WTC11 (cell line): ENCODE data around the gene ASS1. TPM values are rescaled to one million over a fixed set of nuclear protein-coding genes. Genes with fewer than 3 reads are reported as not detected.

Experiments used
- ATAC-seq: fragments of 200-7000 bp; cut with Tn5 transposase; 2 replicates; pipeline ENCODE4 v1.10.0; 2021; ENCODE audit warnings: mild to moderate bottlenecking, moderate library complexity
- CTCF ChIA-PET: fragments of 300-600 bp; sonication (Branson Sonifier 250); formaldehyde crosslinking; loops from one replicate; lab custom pipeline; 2021; ENCODE audit warnings: antibody characterized with exemption; lab: Charles Lee
- POLR2A ChIA-PET: fragments of 350-600 bp; sonication (Branson Sonifier 250); formaldehyde crosslinking; loops from one replicate; lab custom pipeline; 2021; ENCODE audit warnings: antibody characterized with exemption; lab: Charles Lee
- DNase-seq: peaks from one replicate; pipeline ENCODE4 v3.0.0; 2021; ENCODE audit warnings: low spot score
- H3K27ac Mint-ChIP-seq: 2 replicates; pipeline ENCODE4 v1.8.0; 2021; ENCODE audit warnings: mixed read lengths
- H3K27me3 Mint-ChIP-seq: 2 replicates; pipeline ENCODE4 v1.8.0; 2021; ENCODE audit warnings: low read depth, mild to moderate bottlenecking, moderate library complexity, mixed read lengths
- H3K36me3 Mint-ChIP-seq: 2 replicates; pipeline ENCODE4 v1.8.0; 2021; ENCODE audit warnings: mixed read lengths
- H3K4me1 Mint-ChIP-seq: 2 replicates; pipeline ENCODE4 v1.8.0; 2022; ENCODE audit warnings: mixed read lengths
- H3K4me3 Mint-ChIP-seq: 2 replicates; pipeline ENCODE4 v1.8.0; 2021; ENCODE audit warnings: mild to moderate bottlenecking, moderate library complexity, mixed read lengths
- H3K9me3 Mint-ChIP-seq: 2 replicates; pipeline ENCODE4 v1.8.0; 2021; ENCODE audit warnings: mixed read lengths
- JUN ChIP-seq: sonication (generic); formaldehyde crosslinking; IDR thresholded peaks from 2 replicates; pipeline ENCODE4 v1.8.0; 2023; ENCODE audit warnings: mild to moderate bottlenecking, missing genetic modification reagents
- MXD4 ChIP-seq: fragments of 250-450 bp; sonication (Bioruptor Pico); IDR thresholded peaks from 2 replicates; pipeline ENCODE4 v1.8.0; 2021; ENCODE audit warnings: mild to moderate bottlenecking, moderate library complexity, borderline replicate concordance
- NFYB ChIP-seq: sonication (generic); formaldehyde crosslinking; conservative IDR thresholded peaks from 2 replicates; pipeline ENCODE4 v1.8.0; 2022; ENCODE audit warnings: low read depth, missing genetic modification reagents
- NR1H2 ChIP-seq: sonication (generic); formaldehyde crosslinking; IDR thresholded peaks from 2 replicates; pipeline ENCODE4 v1.9.0; 2021; ENCODE audit warnings: mild to moderate bottlenecking, moderate library complexity, missing genetic modification reagents
- OVOL2 ChIP-seq: fragments of 250-450 bp; sonication (Bioruptor Pico); IDR thresholded peaks from 2 replicates; pipeline ENCODE4 v1.9.0; 2021; ENCODE audit warnings: mild to moderate bottlenecking, borderline replicate concordance
- PRRX2 ChIP-seq: fragments of 250-450 bp; sonication (Bioruptor Pico); IDR thresholded peaks from 2 replicates; pipeline ENCODE4 v1.8.0; 2021; ENCODE audit warnings: mild to moderate bottlenecking
- RORB ChIP-seq: fragments of 250-450 bp; sonication (Bioruptor Pico); IDR thresholded peaks from 2 replicates; pipeline ENCODE4 v1.9.0; 2021; ENCODE audit warnings: mild to moderate bottlenecking
- SMAD4 ChIP-seq: sonication (generic); formaldehyde crosslinking; IDR thresholded peaks from 2 replicates; pipeline ENCODE4 v1.8.0; 2022; ENCODE audit warnings: mild to moderate bottlenecking, missing genetic modification reagents
- SP1 ChIP-seq: sonication (generic); formaldehyde crosslinking; conservative IDR thresholded peaks from 2 replicates; pipeline ENCODE4 v1.8.1; 2022; ENCODE audit warnings: missing genetic modification reagents
- TCF7 ChIP-seq: sonication (generic); formaldehyde crosslinking; IDR thresholded peaks from 2 replicates; pipeline ENCODE4 v1.8.0; 2022; ENCODE audit warnings: mild to moderate bottlenecking, low read depth, missing genetic modification reagents, moderate library complexity
- TP53 ChIP-seq: sonication (generic); formaldehyde crosslinking; IDR thresholded peaks from 2 replicates; pipeline ENCODE4 v1.8.1; 2023; ENCODE audit warnings: mild to moderate bottlenecking, missing genetic modification reagents
- ZMAT4 ChIP-seq: fragments of 250-450 bp; sonication (Bioruptor Pico); IDR thresholded peaks from 2 replicates; pipeline ENCODE4 v1.9.0; 2021; ENCODE audit warnings: mild to moderate bottlenecking
- ZNF121 ChIP-seq: sonication (generic); formaldehyde crosslinking; IDR thresholded peaks from 2 replicates; pipeline ENCODE4 v1.8.0; 2023; ENCODE audit warnings: missing genetic modification reagents
- ZNF232 ChIP-seq: sonication (generic); formaldehyde crosslinking; IDR thresholded peaks from 2 replicates; pipeline ENCODE4 v1.8.0; 2022; ENCODE audit warnings: mild to moderate bottlenecking, missing genetic modification reagents
- ZNF423 ChIP-seq: fragments of 250-450 bp; sonication (Bioruptor Pico); IDR thresholded peaks from 2 replicates; pipeline ENCODE4 v2.1.2; 2022; ENCODE audit warnings: mild to moderate bottlenecking, moderate library complexity
- ZNF512 ChIP-seq: sonication (generic); formaldehyde crosslinking; IDR thresholded peaks from 2 replicates; pipeline ENCODE4 v1.8.1; 2022; ENCODE audit warnings: missing genetic modification reagents, borderline replicate concordance
- total RNA-seq: library from RNA; stranded (reverse); gene quantifications from 3 replicates; pipeline ENCODE4 v1.2.3, GENCODE V29; 2021
- TF ChIP-seq, protein P1 (sequence below): sonication (generic); formaldehyde crosslinking; IDR thresholded peaks from 2 replicates; pipeline ENCODE4 v1.8.0; 2022; ENCODE audit warnings: mild to moderate bottlenecking, missing genetic modification reagents
- TF ChIP-seq, protein P2 (sequence below): sonication (generic); formaldehyde crosslinking; IDR thresholded peaks from 2 replicates; pipeline ENCODE4 v1.8.1; 2022; ENCODE audit warnings: mild to moderate bottlenecking, missing genetic modification reagents, moderate library complexity, borderline replicate concordance
- TF ChIP-seq, protein P3 (sequence below): sonication (generic); formaldehyde crosslinking; conservative IDR thresholded peaks from 2 replicates; pipeline ENCODE4 v1.8.1; 2023; ENCODE audit warnings: mild to moderate bottlenecking, low read depth, missing genetic modification reagents, moderate library complexity

ASS1 gene
- total RNA-seq, 1 experiment from 2014 or later = 95.7 TPM

- TF ChIP-seq ZNF121 (no peak), ZNF512 (CRISPR knock-in tag) (no peak), TCF7 (no peak), JUN (CRISPR knock-in tag) (no peak), RORB (CRISPR knock-in tag) (no peak), SMAD4 (CRISPR knock-in tag) (no peak)
- TF ChIP-seq, protein P1, sequence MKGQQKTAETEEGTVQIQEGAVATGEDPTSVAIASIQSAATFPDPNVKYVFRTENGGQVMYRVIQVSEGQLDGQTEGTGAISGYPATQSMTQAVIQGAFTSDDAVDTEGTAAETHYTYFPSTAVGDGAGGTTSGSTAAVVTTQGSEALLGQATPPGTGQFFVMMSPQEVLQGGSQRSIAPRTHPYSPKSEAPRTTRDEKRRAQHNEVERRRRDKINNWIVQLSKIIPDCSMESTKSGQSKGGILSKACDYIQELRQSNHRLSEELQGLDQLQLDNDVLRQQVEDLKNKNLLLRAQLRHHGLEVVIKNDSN (CRISPR knock-in tag) = no peak
- ChIA-PET POLR2A (no interaction called here), CTCF (interaction anchor here (0.6 kb wide), 1 partner anchor 244 kb away, joined by 4 read pairs; no protein-coding TSS in a partner anchor)
- ATAC-seq (no peak), DNase-seq (no peak)
- no peaks in the 10 kb centered on the region for H3K9me3 Mint-ChIP-seq
- H3K4me1 Mint-ChIP-seq = peaks cover 14% of the 10 kb centered on the region
- no peaks in the 10 kb centered on the region for H3K36me3 Mint-ChIP-seq
- no peak overlapping the region for H3K4me3 Mint-ChIP-seq
- peaks cover 21% of the 10 kb centered on the region for H3K27me3 Mint-ChIP-seq
- H3K27ac Mint-ChIP-seq = no peak overlapping the region
These were observed 15.4 kb upstream of the ASS1 start for GRCh38 chr9:130429381-130429780.

DNA sequence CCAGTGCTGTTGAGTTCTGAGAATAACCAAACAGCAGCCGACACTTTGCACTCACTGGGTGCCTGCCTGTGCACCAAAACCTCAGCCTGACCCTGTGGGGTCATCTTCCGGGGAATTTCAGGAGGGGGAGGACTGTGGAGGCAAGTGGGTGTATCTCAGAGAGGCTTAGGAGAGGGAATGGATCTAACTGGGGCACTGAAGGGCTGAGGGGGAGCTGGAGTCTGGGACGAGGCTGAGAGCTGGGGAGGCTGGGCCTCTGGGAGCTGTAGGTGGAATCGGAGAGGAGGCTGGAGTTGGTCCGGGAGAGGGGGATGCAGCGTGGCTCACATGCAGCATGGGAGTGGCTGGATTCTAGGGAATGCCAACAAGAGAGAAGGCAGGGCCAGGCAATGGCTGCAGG, 14.9 kb upstream of the ASS1 start:
- H3K9me3 Mint-ChIP-seq = no peaks in the 10 kb centered on the region
- ATAC-seq = no peak
- TF ChIP-seq SP1 (CRISPR knock-in tag) (no peak), OVOL2 (CRISPR knock-in tag) (no peak), MXD4 (CRISPR knock-in tag) (no peak), ZNF423 (CRISPR knock-in tag) (no peak), ZMAT4 (CRISPR knock-in tag) (no peak), NR1H2 (CRISPR knock-in tag) (no peak), SMAD4 (CRISPR knock-in tag) (no peak), TP53 (no peak), PRRX2 (no peak), NFYB (CRISPR knock-in tag) (no peak), ZNF232 (CRISPR knock-in tag) (no peak)
- TF ChIP-seq, protein P2, sequence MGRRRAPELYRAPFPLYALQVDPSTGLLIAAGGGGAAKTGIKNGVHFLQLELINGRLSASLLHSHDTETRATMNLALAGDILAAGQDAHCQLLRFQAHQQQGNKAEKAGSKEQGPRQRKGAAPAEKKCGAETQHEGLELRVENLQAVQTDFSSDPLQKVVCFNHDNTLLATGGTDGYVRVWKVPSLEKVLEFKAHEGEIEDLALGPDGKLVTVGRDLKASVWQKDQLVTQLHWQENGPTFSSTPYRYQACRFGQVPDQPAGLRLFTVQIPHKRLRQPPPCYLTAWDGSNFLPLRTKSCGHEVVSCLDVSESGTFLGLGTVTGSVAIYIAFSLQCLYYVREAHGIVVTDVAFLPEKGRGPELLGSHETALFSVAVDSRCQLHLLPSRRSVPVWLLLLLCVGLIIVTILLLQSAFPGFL = no peak
- TF ChIP-seq, protein P3, sequence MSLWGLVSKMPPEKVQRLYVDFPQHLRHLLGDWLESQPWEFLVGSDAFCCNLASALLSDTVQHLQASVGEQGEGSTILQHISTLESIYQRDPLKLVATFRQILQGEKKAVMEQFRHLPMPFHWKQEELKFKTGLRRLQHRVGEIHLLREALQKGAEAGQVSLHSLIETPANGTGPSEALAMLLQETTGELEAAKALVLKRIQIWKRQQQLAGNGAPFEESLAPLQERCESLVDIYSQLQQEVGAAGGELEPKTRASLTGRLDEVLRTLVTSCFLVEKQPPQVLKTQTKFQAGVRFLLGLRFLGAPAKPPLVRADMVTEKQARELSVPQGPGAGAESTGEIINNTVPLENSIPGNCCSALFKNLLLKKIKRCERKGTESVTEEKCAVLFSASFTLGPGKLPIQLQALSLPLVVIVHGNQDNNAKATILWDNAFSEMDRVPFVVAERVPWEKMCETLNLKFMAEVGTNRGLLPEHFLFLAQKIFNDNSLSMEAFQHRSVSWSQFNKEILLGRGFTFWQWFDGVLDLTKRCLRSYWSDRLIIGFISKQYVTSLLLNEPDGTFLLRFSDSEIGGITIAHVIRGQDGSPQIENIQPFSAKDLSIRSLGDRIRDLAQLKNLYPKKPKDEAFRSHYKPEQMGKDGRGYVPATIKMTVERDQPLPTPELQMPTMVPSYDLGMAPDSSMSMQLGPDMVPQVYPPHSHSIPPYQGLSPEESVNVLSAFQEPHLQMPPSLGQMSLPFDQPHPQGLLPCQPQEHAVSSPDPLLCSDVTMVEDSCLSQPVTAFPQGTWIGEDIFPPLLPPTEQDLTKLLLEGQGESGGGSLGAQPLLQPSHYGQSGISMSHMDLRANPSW = no peak
- no peaks in the 10 kb centered on the region for H3K36me3 Mint-ChIP-seq
- no peak overlapping the region for H3K27ac Mint-ChIP-seq
- ChIA-PET POLR2A (no interaction called here), CTCF (interaction anchor here (0.6 kb wide), 1 partner anchor 244 kb away, joined by 4 read pairs; no protein-coding TSS in a partner anchor)
- H3K27me3 Mint-ChIP-seq = peaks cover 26% of the 10 kb centered on the region
- H3K4me3 Mint-ChIP-seq = no peak overlapping the region
- DNase-seq = no peak
- H3K4me1 Mint-ChIP-seq = peaks cover 14% of the 10 kb centered on the region
